ENCODE data around the gene RNU6-1.

The RNU6-1 gene

GRCh38 chr15:67855842-67856241 is 16.0 kb upstream of the RNU6-1 start:
- no peak for DNase-seq

DNA sequence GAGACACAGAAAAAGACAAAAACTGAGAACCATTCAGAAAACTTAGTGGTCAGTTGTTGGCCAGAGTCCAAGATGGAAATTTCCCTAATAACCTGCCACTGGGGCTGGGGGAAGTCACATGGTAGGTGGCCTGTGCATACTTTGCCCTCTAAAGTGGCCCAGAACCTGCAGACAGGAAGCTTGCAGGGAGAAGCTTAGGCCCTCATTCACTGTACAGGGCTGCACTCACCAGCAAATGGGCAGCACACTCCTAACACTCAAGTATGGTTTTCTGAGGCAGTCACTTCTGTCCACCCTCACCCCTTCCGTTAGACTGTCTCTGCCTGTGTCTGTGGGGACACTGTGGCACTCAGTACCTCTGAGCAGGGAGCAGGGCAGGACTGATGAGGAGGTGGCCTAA is 14.5 kb upstream of the RNU6-1 start:
- no peak for DNase-seq

DNA sequence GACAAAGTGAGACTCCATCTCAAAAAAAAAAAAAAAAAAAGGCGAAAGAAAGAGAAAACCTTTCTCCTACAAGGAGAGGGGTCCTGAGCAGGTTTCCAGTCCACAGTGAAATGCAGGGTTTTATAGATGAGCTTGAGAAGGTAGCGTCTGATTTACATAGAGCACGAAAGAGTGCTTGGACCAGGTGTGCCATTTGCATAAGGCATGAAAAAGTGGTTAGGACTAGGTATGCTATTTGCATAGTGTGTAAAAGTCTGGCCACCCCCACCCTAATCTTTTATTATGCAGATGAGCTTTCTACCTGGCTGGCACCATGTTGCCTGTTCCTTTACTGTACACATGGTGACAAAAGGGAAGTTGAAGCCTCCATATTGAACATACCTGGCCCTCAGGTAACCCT is 13.6 kb upstream of the RNU6-1 start:
- DNase-seq, result no peak

GRCh38 chr15:67852418-67852817 is 12.6 kb upstream of the RNU6-1 start:
- no peak for DNase-seq

DNA sequence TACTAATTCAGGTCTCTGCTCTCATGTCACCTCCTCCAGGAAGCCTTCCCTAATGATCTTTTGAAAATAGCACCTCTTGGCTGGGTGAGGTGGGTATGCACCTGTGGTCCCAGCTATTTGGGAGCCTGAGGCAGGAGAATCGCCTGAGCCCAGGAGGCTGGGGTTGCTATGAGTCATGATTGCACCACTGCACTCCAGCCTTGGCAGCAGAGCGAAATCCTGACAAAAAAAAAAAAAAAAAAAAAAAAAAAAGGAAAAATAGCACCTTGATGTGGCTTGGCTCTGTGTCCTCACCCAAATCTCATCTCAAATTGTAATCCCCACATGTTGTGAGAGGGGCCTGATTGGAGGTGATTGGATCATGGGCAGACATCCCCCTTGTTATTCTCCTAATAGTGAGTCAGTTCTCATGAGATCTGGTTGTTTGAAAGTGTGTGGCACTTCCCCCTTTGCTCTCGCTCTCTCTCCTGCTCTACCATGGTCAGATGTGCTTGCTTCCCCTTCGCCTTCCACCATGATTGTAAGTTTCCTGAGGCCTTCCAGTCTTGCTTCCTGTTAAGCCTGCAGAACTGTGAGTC is 11.2 kb upstream of the RNU6-1 start:
- DNase-seq, result no peak

GRCh38 chr15:67850336-67850735 is 10.5 kb upstream of the RNU6-1 start:
- DNase-seq, result no peak

DNA sequence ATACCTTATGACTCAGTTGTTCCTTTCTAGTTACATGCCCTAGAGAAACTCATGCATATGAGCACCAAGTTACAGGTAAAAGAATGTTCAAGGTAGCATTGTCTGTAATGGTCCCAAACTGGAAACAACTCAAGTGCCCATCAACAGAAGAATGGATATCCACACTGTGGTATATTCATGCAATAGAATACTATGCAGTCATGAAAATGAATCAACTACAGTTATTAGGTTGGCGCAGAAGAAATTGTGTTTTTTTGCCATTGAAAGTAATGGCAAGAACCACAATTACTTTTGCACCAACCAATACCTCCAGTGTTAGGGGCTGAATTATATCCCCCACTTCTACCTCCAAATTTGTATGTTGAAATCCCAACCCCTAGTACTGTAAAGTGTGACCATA is 9.7 kb upstream of the RNU6-1 start:
- DNase-seq, result no peak

DNA sequence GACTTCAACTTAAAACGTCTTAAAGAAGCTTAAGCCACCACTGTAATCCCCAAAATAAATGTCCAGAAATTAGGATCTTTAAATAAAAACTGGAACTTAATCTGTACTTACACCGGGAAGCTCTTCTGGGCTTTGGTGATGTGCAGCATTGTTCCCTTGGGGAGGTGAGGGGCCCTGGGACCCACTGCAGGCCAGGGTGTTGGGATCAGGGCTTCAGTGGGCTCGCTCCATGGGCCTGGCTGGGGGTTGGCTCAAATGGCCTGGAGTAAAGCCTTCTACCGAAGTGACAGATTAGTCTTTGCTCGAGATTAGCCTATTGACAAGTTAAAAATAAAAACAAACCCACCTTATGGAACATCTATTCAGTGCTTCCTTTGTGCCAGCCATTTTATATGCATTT is 6.1 kb upstream of the RNU6-1 start:
- DNase-seq, result no peak

GRCh38 chr15:67843571-67844387 is 3.9 kb upstream of the RNU6-1 start:
- DNase-seq, result no peak

GRCh38 chr15:67843092-67843501 is 3.3 kb upstream of the RNU6-1 start:
- no peak for DNase-seq

- DNase-seq, result no peak
These were observed 1.6 kb upstream of the RNU6-1 start for GRCh38 chr15:67841513-67841762.

DNA sequence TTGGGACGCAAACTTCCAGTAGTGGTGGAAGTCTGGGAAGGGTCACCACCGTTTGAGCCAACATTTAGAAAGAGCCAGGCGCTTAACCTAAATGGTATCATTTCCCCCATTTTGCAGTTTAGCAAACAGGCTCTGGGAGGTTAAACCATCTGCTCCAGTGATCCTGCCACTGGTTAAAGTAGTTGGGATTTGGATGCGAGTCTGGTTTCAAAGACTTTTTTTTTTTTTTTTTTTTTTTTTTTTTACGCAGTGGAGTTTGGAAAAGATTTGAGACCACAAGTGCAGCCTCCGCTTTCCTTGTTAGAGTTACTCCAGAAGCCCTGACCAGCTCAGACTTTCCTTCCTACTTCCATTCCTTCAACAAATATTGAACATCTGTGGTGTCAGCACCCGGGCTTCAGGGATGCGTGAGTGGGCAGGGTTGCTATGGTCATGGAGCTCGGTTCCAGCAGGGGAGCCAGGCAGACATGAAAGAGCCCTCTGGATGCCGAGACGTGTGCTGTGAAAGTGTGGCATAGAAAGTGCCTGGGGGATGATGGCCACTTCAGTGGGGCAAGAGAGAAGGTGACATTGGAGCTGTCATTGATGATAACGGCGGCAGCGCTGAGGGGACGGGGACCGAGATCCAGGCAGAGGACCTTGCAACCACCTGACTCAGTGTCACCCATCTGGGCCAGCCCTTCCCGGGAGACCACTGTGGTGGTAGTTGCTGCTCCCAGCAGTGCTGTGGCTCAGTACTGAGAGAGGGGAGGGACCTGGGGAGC is 1.1 kb upstream of the RNU6-1 start:
- DNase-seq, result no peak

- no peak for DNase-seq
These were observed 331 bp downstream of the RNU6-1 start for GRCh38 chr15:67839499-67839928.

DNA sequence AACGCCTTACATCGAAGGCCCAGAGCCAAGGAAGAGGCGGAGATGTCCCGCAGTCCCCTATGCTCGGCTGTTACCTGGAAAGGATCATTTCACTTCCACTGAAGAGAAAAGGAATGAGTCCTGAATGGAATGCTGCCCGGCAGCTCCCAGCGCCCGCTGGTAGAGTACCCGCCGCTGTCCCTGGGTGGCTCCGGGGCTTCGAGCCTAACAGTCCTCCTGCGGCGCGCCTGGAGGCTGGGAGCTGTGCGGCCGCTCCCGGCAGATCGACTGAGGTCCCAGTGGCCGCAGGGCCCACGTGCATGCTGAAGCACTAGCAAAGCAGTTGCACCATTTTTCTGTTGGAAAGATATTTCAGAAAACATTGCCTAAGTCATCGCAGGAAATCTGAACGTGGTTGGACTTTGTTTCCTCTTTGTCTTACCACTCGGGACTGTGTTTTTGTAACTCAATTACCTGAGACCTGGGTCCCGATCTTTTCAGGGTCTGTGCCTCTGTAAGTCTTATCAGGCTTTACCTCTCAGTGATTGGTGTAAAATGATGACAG is 984 bp downstream of the RNU6-1 start:
- no peak for DNase-seq

DNA sequence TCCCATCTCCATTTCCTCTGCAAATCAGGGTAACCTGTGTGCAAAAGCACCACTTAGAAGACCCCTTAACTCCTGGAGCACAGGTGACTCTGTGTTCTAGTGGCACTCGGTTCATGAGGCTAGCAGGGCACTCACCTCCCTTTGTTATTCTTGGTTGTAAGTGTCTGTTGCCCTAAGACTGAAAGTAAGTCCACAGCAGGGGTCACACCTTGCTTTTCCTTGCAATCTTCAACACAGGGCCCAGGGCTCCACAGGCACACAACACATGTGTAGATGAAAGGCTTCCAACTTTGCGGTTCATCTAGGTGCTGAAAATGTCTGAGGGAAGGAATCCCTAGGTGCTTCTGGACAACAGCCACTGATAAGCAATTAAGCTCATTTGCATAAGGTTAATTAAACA is 2.9 kb downstream of the RNU6-1 start:
- no peak for DNase-seq

DNA sequence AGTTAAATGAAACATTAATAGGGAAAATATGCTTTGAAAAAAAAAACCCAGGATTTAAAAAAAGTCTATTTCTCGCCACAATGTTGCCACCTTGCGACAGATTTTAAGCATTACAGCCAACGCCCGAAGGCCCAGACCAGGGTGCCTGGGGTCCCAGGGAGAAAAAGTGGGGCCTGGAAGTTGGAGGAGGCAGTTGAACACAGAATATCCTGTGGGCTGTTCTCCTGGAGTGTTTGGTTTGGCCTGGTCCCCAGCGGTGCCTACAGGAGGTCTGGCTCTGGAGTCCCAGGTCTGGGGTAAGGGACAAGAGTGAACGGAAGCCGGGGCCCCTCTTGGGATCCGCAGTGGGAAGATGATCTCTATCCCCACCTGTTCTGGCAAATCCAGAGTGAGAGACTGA is 3.4 kb downstream of the RNU6-1 start:
- DNase-seq, result no peak

DNA sequence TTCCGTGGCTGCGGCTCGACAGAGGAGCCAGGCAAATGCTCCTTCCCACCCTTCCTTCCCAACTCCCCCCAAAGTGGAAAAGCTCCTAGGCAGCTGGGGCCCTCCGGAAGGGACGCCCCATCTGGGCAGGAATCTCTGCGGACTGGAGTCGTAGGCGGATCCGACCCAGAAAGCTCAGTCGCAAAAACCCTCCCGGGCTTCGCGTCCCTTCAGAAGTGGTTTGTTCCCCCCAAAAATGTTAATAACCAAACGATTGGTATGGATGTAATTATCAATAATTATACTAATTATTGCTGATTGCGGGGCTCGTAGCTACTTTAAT is 3.8 kb downstream of the RNU6-1 start:
- no peak for DNase-seq

- DNase-seq, result no peak
These were observed 4.3 kb downstream of the RNU6-1 start for GRCh38 chr15:67835297-67836133.

DNA sequence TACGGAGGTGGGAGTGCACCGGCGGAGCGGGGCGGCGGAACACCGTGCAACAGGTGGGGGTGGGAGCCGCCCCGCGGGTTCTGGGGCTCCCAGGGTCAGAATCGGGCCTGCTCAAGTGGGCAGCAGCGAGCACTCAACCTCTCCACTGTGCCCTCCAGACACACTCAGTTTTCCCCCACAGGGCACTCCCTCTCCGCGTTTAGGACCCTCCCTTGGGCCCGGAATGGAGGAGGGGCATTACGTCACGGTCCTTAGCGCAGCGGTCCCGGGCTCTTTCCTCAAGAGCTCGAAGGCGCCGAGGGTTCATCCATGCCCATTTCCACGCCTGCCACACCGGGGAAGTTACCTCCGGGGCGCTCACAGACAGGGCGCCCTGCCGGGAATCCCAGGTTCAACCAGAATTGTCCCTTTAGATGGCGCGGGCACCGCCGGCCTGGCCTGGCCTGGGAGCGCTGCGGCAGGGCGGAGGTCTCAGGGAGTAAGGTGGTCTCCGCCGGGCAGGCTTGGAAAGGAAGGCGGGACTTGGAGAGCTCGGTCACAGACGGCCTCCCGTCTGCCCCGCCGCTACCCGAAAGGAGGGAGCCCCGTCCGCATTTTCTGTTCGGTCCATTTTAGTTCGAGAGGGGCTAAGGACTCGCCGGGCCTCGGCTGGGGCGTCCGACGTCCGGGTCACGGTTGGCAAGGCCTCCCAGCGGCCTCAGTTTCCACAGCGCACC is 5.1 kb downstream of the RNU6-1 start:
- no peak for DNase-seq

DNA sequence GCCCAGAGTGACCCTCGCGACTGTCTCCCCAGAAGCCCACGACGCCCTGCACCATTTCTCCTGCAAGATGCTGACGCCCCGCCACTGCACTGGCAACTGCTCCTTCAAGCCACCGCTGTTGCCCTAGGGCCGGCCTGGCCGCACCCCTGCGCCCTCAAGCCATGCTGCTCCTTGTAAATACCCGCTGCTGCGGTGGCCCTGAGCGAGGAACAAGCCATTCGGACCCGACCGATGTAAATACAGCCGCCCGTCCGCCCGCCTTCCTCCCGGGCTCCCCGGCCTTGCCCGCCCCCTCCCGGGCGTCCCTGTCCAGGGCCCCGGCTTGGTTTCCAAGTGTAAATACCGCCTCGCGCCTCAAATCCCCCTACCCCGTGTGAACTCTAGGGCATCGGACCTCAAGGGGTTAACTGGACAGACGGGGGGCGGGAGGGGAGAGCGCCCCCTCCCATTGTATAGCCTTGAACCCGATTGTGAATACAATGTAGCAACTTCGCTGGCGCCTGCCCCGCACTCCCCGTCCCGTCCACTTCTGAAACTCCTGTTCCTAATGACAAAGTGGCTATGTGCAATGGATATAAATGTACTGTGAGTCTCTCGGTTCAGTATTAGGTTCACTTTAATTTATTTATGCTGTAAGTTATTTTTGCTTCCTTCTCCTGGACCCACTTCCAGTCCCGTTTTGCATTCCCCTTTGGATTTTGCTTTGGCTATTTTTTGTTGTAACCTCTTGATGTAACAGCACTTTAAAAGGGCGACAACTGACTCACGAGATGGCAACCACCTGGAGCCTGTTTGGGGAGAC is 5.9 kb downstream of the RNU6-1 start:
- no peak for DNase-seq

DNA sequence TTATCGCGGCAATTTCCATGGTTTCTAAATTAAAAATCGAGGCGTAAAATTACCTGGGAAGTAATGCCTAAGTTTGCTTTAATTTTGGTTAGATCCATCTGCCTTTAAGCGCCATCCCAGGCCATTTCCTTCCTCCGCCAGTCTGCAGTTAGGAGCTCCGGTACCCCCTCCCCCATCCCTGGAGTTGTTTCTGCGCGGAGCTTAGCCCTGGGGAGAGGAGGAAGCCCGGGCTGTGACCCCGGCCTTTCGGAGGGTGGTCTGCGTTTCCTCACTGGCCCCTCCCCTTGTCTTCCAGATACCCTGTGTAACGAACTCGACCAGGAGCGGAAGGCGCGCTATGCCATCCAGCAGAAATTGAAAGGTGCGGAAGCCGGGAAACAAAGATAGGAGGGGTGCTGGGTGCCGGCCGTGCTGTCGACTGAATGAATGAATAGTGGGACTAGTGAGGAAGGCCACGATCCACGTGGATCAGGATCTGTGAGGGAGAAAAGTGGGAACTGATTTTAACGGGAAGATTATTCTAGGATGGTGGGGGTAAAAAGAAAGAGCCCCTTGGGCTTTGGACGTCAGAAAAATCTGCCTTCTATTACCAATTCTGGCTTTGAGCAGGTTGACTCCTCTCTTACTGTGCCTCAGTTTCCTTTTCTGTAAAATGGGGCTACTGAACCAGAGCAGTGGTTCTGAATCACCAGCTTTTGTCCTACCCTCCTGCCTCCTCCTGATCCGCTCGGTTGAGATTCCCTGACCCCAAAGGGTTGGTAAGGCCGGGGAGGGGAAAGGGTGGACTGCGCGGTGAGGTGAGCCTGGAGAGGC is 6.7 kb downstream of the RNU6-1 start:
- DNase-seq, result no peak
